Cardiac muscle cell (in vitro differentiated cells and primary cell): Measurements from ENCODE around the gene ZNF728. TPM values are rescaled to one million over a fixed set of nuclear protein-coding genes. Genes with fewer than 3 reads are reported as not detected.
A peak's percentile ranks its signal among the peaks of the same experiment; 100 is the strongest.
"Not testable (repeated sequence)": the region's sequence is repeated elsewhere in the genome, so short reads cannot be mapped to it uniquely, and the experiment has no call there.

ENCODE experiments used
- DNase-seq, 2 donors: peaks; one replicate each; pipeline versions ENCODE4 v3.0.0 to v3.0.0-alpha.2; 2010 to 2017; ENCODE audit warnings: low read depth in 1 of 2, low spot score in 1 of 2
- H3K27ac ChIP-seq: fragments of 200-600 bp; sonication (generic); 2 replicates; pipeline ENCODE4 v1.5.1; 2016
- H3K27me3 ChIP-seq: fragments of 200-600 bp; sonication (generic); 2 replicates; pipeline ENCODE4 v1.6.0; 2016; ENCODE audit warnings: control low read depth
- H3K36me3 ChIP-seq: fragments of 200-600 bp; sonication (generic); 2 replicates; pipeline ENCODE4 v1.5.1; 2016; ENCODE audit warnings: control low read depth
- H3K4me1 ChIP-seq: fragments of 200-600 bp; sonication (generic); 2 replicates; pipeline ENCODE4 v1.8.1; 2017; ENCODE audit warnings: low read depth, mild to moderate bottlenecking, mixed run types
- H3K4me3 ChIP-seq: fragments of 200-600 bp; sonication (generic); 2 replicates; pipeline ENCODE4 v1.5.1; 2016; ENCODE audit warnings: mild to moderate bottlenecking
- H3K9me3 ChIP-seq: fragments of 200-600 bp; sonication (generic); 2 replicates; pipeline ENCODE4 v1.5.1; 2017; ENCODE audit warnings: low read depth, mild to moderate bottlenecking, control low read depth
- polyA plus RNA-seq: library from polyadenylated mRNA; unstranded; fragments of >200 nt; fragmentation: Nextera tagmentation; extraction: Ambion mirVana; gene quantifications from 2 replicates; pipeline ENCODE4 v1.2.1, GENCODE V29; 2016
- total RNA-seq: library from RNA; depleted of rRNA; stranded (reverse); fragments of >200 nt; gene quantifications from 2 replicates; pipeline ENCODE4 v1.2.3, GENCODE V29; 2016
- TF ChIP-seq, protein P1 (sequence below): IDR thresholded peaks from 2 replicates; pipeline ENCODE4 v1.5.1; 2012; ENCODE audit warnings: low read depth, mild to moderate bottlenecking, low read length

The ZNF728 gene
- total and polyA plus RNA-seq, 2 experiments from 2014 or later: not detected

DNA sequence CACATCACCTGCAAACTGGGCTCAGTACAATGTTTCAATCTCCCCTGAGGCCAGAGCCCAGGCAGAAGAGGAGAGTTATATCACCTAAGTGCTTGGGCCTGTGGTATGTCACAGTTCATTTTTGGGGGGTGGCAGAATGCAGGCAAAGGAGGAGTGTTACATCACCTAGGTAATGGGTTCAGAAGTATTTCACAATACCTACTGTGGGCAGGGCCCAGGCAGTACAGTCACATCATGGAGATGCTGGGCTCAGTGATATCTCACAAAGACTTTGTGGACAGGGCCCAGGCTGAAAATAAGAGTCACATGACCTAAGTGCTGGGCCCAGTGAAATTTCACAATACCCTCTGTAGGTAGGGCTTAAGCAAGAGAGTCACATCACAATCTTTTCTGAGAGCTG is 12.7 kb upstream of the ZNF728 start:
- Histone ChIP-seq H3K27ac (no peak overlapping the region), H3K27me3 (no peaks in the 10 kb centered on the region), H3K4me1 (no peaks in the 10 kb centered on the region), H3K9me3 (no peaks in the 10 kb centered on the region), H3K36me3 (no peaks in the 10 kb centered on the region), H3K4me3 (no peak overlapping the region)
- TF ChIP-seq, protein P1, sequence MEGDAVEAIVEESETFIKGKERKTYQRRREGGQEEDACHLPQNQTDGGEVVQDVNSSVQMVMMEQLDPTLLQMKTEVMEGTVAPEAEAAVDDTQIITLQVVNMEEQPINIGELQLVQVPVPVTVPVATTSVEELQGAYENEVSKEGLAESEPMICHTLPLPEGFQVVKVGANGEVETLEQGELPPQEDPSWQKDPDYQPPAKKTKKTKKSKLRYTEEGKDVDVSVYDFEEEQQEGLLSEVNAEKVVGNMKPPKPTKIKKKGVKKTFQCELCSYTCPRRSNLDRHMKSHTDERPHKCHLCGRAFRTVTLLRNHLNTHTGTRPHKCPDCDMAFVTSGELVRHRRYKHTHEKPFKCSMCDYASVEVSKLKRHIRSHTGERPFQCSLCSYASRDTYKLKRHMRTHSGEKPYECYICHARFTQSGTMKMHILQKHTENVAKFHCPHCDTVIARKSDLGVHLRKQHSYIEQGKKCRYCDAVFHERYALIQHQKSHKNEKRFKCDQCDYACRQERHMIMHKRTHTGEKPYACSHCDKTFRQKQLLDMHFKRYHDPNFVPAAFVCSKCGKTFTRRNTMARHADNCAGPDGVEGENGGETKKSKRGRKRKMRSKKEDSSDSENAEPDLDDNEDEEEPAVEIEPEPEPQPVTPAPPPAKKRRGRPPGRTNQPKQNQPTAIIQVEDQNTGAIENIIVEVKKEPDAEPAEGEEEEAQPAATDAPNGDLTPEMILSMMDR: no peak
- DNase-seq: no peak

DNA sequence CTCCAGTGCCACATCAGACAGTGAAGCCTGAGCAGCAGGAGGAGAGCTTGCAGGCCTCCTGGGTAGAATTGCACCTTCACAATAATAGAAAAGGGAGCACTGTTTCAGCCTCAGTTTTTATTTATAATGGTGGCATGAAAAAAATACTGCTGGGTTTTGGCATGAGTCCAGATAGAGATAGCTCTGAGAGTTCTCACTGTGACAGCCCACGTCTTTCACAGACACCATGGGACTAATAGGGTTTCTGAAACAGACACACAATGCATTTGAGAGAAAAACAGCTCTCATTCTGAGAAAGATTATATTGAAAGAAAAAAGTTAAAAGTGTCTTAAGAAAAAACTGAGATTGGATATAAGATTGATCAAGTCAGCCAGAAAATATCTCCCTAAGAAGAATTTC is 8.0 kb downstream of the ZNF728 start:
- not testable (repeated sequence) for H3K27me3 ChIP-seq, H3K4me1 ChIP-seq, H3K27ac ChIP-seq, H3K4me3 ChIP-seq, H3K9me3 ChIP-seq, H3K36me3 ChIP-seq, DNase-seq

DNA sequence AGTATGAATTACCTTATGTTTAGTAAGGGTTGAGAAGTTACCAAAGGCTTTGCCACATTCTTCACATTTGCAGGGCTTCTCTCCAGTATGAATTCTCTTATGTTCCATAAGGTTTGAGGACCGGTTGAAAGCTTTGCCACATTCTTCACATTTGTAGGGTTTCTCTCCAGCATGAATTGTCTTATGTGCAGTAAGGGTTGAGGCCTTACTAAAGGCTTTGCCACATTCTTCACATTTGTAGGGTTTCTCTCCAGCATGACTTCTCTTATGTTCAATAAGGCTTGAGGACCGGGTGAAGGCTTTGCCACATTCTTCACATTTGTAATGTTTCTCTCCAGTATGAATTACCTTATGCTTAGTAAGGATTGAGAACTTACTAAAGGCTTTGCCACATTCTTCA is 26.7 kb downstream of the ZNF728 start:
- H3K9me3 ChIP-seq: no peaks in the 10 kb centered on the region
- TF ChIP-seq, protein P1: no peak
- no peak overlapping the region for H3K4me3 ChIP-seq
- H3K4me1 ChIP-seq: no peaks in the 10 kb centered on the region
- no peaks in the 10 kb centered on the region for H3K36me3 ChIP-seq
- DNase-seq: no peak
- H3K27me3 ChIP-seq: no peaks in the 10 kb centered on the region
- no peak overlapping the region for H3K27ac ChIP-seq

DNA sequence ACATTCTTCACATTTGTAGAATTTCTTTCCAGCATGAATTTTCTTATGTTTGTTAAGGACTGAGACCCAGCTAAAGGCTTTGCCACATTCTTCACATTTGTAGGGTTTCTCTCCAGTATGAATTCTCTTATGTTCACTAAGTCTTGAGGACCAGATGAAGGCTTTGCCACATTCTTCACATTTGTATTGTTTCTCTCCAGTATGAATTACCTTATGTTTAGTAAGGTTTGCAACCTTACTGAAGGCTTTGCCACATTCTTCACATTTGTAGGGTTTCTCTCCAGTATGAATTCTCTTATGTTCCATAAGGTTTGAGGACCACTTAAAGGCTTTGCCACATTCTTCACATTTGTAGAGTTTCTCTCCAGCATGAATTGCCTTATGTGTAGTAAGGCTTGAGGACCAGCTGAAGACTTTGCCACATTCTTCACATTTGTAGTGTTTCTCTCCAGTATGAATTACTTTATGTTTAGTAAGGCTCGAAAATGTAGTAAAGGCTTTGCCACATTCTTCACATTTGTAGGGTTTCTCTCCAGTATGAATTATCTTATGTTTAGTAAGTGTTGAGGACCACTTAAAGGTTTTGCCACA is 27.3 kb downstream of the ZNF728 start:
- H3K27ac ChIP-seq, H3K36me3 ChIP-seq, H3K4me1 ChIP-seq, H3K27me3 ChIP-seq, H3K9me3 ChIP-seq, DNase-seq, H3K4me3 ChIP-seq: not testable (repeated sequence)

DNA sequence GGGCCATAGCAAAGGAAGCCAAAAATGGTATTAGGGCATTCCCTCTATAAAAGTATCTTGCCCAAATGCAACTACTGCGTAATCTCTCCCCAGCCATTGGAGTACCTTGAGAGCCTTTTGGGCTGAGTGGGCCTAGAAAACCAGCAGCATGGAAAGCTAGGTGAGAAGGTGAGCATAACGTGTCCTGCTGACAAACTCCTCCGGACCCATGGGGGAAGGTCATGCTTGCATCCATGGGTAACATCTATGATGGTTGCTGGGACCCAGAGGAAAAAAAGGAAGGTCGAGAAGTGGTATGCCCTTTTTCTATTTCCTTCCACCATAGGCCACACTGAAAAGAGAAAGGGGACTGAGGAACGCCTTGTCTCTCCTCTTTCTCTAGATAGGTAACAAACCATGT is 57.4 kb downstream of the ZNF728 start:
- Histone ChIP-seq H3K9me3 (no peaks in the 10 kb centered on the region), H3K4me3 (no peak overlapping the region), H3K27ac (no peak overlapping the region), H3K36me3 (no peaks in the 10 kb centered on the region), H3K27me3 (no peaks in the 10 kb centered on the region), H3K4me1 (no peaks in the 10 kb centered on the region)
- TF ChIP-seq, protein P1: no peak
- DNase-seq: peak; percentile 11 to 23

DNA sequence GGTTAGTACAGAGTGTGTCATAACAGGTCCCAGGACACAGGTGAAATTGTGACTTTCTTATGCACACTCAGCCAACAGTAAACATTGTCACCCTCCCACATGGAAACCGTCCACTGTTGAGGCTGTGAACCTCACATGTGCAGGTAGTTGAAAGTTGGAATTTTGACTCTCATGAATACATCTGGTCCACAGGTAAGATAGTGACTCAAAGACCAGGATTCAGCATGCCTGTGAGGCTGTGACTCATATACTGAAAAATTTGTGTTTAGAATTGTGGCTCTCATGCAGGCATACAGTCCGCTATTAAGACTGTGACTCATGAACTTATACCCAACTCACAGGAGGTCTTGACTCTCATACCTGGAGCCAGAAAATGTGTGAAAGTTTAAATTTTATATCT is 67.8 kb downstream of the ZNF728 start:
- no peak overlapping the region for H3K27ac ChIP-seq
- no peaks in the 10 kb centered on the region for H3K36me3 ChIP-seq
- no peak overlapping the region for H3K4me3 ChIP-seq
- TF ChIP-seq, protein P1: no peak
- no peaks in the 10 kb centered on the region for H3K4me1 ChIP-seq
- no peaks in the 10 kb centered on the region for H3K27me3 ChIP-seq
- no peaks in the 10 kb centered on the region for H3K9me3 ChIP-seq
- DNase-seq: no peak

DNA sequence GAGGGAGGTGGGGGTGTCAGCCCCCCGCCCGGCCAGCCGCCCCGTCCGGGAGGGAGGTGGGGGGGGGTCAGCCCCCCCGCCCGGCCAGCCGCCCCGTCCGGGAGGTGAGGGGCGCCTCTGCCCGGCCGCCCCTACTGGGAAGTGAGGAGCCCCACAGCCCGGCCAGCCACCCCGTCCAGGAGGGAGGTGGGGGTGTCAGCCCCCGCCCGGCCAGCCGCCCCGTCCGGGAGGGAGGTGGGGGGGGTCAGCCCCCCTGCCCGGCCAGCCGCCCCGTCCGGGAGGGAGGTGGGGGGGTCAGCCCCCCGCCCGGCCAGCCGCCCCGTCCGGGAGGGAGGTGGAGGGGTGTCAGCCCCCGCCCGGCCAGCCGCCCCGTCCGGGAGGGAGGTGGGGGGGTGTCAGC is 75.4 kb downstream of the ZNF728 start:
- not testable (repeated sequence) for H3K9me3 ChIP-seq, H3K27ac ChIP-seq

DNA sequence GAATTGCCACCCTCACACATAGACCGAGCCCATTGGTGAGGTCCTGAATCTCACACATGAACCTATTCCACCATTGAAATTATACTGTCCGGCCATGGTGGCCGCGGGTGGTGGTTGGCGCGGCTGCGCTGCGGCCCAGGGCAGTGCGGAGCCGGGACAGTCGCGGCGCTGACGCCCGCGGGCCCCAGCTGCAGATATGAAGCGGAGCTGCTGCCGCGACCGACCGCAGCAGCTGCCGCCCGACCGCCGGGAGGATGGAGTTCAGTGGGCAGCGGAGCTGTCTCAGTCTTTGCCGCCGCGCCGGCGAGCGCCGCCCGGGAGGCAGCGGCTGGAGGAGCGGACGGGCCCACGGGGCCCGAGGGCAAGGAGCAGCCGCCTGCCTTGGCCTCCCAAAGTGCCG is 77.8 kb downstream of the ZNF728 start:
- not testable (repeated sequence) for H3K27me3 ChIP-seq, H3K4me1 ChIP-seq, H3K36me3 ChIP-seq, DNase-seq, H3K4me3 ChIP-seq, H3K9me3 ChIP-seq, H3K27ac ChIP-seq

More for the DNA sequence above, 75.4 kb downstream of the ZNF728 start:
- H3K4me1 ChIP-seq, H3K27me3 ChIP-seq, DNase-seq, H3K36me3 ChIP-seq, H3K4me3 ChIP-seq: not testable (repeated sequence)
